ENCODE measurements around the gene TNFRSF4.

GRCh38 chr1:1208713-1209433 lies 5.1 kb downstream of the TNFRSF4 start:
- TF ChIP-seq CTCF (IDR thresholded peaks at IDR 0.05 in 4 of 5, conservative IDR thresholded peaks at IDR 0.05 in 1 of 5) (no peak), POLR2A (IDR thresholded peaks at IDR 0.05) (no peak)
